MCF 10A (cell line): ENCODE data around the gene STEAP1B. TPM values are rescaled to one million over a fixed set of nuclear protein-coding genes. Genes with fewer than 3 reads are reported as not detected.

Experiments
- BruUV-seq: library from RNA; stranded (reverse); fragments of 400-500 nt; replicated peaks from 2 replicates; lab custom pipeline; 2021; lab: Mats Ljungman, UMichigan
- CTCF ChIA-PET: fragments of 300-600 bp; sonication (Branson Sonifier 250); formaldehyde crosslinking; extraction: SDS; loops from one replicate; lab custom pipeline; 2021; ENCODE audit warnings: antibody characterized with exemption, inconsistent platforms; lab: Yijun Ruan, JAX
- POLR2A ChIA-PET: fragments of 300-600, 350-650 bp; sonication (Branson Sonifier 250); formaldehyde crosslinking; extraction: SDS; loops from one replicate; lab custom pipeline; 2020; ENCODE audit warnings: antibody characterized with exemption, inconsistent platforms; lab: Yijun Ruan, JAX
- DNase-seq: peaks from one replicate; pipeline ENCODE4 v3.0.0-alpha.2; 2018; ENCODE audit not compliant: unreplicated experiment
- H3K27ac Mint-ChIP-seq: one replicate; pipeline ENCODE4 v1.8.0; 2022; ENCODE audit warnings: mild to moderate bottlenecking, low read depth, mixed read lengths; ENCODE audit not compliant: unreplicated experiment
- H3K27me3 Mint-ChIP-seq: one replicate; pipeline ENCODE4 v1.8.0; 2022; ENCODE audit warnings: mixed read lengths; ENCODE audit not compliant: insufficient read depth, unreplicated experiment
- H3K36me3 Mint-ChIP-seq: one replicate; pipeline ENCODE4 v1.8.0; 2022; ENCODE audit warnings: mild to moderate bottlenecking, moderate library complexity, mixed read lengths; ENCODE audit not compliant: insufficient read depth, unreplicated experiment
- H3K4me1 Mint-ChIP-seq: one replicate; pipeline ENCODE4 v1.8.0; 2022; ENCODE audit warnings: mixed read lengths; ENCODE audit not compliant: insufficient read depth, unreplicated experiment
- H3K4me3 Mint-ChIP-seq: one replicate; pipeline ENCODE4 v1.8.0; 2022; ENCODE audit warnings: mild to moderate bottlenecking, moderate library complexity, mixed read lengths; ENCODE audit not compliant: unreplicated experiment
- H3K9me3 Mint-ChIP-seq: one replicate; pipeline ENCODE4 v1.8.0; 2022; ENCODE audit warnings: mixed read lengths; ENCODE audit not compliant: unreplicated experiment
- intact Hi-C: fragments of 100-400 bp; cut with micrococcal nuclease; formaldehyde crosslinking; loops from 2 replicates; pipeline ENCODE4 v1.14.1; 2022
- total RNA-seq: library from RNA; stranded (reverse); gene quantifications from 2 replicates; pipeline ENCODE4 v1.2.3, GENCODE V29; 2022
- TF ChIP-seq, protein P1 (sequence below): fragments of 200-600 bp; IDR thresholded peaks from one replicate; pipeline ENCODE4 v1.8.0; 2022; ENCODE audit warnings: antibody characterized with exemption, mild to moderate bottlenecking; ENCODE audit not compliant: unreplicated experiment

Gene STEAP1B
- total RNA-seq, 1 experiment from 2014 or later, result not detected

GRCh38 chr7:22420973-22421635, 78.9 kb downstream of the STEAP1B start:
- H3K9me3 Mint-ChIP-seq, result no peaks in the 10 kb centered on the region
- POLR2A ChIA-PET, result interaction anchor here (0.6 to 0.7 kb wide), 2 partner anchors 10 to 103 kb away, joined by 3 to 5 read pairs; no protein-coding TSS in a partner anchor

GRCh38 chr7:22420008-22420407, 80.0 kb downstream of the STEAP1B start:
- H3K9me3 Mint-ChIP-seq, result no peaks in the 10 kb centered on the region
- no peaks in the 10 kb centered on the region for H3K27me3 Mint-ChIP-seq
- H3K4me3 Mint-ChIP-seq, result no peak overlapping the region
- H3K36me3 Mint-ChIP-seq, result no peaks in the 10 kb centered on the region
- ChIA-PET POLR2A (no interaction called here), CTCF (interaction anchor here (0.6 kb wide), 1 partner anchor 31 kb away, joined by 3 read pairs; no protein-coding TSS in a partner anchor)
- no peaks in the 10 kb centered on the region for H3K4me1 Mint-ChIP-seq
- no TSS peak for BruUV-seq
- no peak overlapping the region for H3K27ac Mint-ChIP-seq
- DNase-seq, result no peak
- intact Hi-C loops, result no loop called here
- TF ChIP-seq, protein P1, sequence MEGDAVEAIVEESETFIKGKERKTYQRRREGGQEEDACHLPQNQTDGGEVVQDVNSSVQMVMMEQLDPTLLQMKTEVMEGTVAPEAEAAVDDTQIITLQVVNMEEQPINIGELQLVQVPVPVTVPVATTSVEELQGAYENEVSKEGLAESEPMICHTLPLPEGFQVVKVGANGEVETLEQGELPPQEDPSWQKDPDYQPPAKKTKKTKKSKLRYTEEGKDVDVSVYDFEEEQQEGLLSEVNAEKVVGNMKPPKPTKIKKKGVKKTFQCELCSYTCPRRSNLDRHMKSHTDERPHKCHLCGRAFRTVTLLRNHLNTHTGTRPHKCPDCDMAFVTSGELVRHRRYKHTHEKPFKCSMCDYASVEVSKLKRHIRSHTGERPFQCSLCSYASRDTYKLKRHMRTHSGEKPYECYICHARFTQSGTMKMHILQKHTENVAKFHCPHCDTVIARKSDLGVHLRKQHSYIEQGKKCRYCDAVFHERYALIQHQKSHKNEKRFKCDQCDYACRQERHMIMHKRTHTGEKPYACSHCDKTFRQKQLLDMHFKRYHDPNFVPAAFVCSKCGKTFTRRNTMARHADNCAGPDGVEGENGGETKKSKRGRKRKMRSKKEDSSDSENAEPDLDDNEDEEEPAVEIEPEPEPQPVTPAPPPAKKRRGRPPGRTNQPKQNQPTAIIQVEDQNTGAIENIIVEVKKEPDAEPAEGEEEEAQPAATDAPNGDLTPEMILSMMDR, result no peak

More at GRCh38 chr7:22420973-22421635, 78.9 kb downstream of the STEAP1B start:
- no peak overlapping the region for H3K27ac Mint-ChIP-seq
- no TSS peak for BruUV-seq
- CTCF ChIA-PET, result no interaction called here
- H3K27me3 Mint-ChIP-seq, result no peaks in the 10 kb centered on the region
- no peak for DNase-seq
- TF ChIP-seq, protein P1, result no peak
- no peaks in the 10 kb centered on the region for H3K36me3 Mint-ChIP-seq
- H3K4me3 Mint-ChIP-seq, result no peak overlapping the region
- no peaks in the 10 kb centered on the region for H3K4me1 Mint-ChIP-seq
- intact Hi-C loops, result no loop called here

GRCh38 chr7:22419488-22419887, 80.5 kb downstream of the STEAP1B start:
- H3K27me3 Mint-ChIP-seq, result no peaks in the 10 kb centered on the region
- ChIA-PET POLR2A (no interaction called here), CTCF (interaction anchor here (0.6 kb wide), 1 partner anchor 31 kb away, joined by 3 read pairs; no protein-coding TSS in a partner anchor)
- TF ChIP-seq, protein P1, result no peak
- no peaks in the 10 kb centered on the region for H3K4me1 Mint-ChIP-seq
- H3K36me3 Mint-ChIP-seq, result no peaks in the 10 kb centered on the region
- no peaks in the 10 kb centered on the region for H3K9me3 Mint-ChIP-seq
- BruUV-seq, result no TSS peak
- no peak for DNase-seq
- no peak overlapping the region for H3K4me3 Mint-ChIP-seq
- H3K27ac Mint-ChIP-seq, result no peak overlapping the region
- intact Hi-C loops, result no loop called here

DNA sequence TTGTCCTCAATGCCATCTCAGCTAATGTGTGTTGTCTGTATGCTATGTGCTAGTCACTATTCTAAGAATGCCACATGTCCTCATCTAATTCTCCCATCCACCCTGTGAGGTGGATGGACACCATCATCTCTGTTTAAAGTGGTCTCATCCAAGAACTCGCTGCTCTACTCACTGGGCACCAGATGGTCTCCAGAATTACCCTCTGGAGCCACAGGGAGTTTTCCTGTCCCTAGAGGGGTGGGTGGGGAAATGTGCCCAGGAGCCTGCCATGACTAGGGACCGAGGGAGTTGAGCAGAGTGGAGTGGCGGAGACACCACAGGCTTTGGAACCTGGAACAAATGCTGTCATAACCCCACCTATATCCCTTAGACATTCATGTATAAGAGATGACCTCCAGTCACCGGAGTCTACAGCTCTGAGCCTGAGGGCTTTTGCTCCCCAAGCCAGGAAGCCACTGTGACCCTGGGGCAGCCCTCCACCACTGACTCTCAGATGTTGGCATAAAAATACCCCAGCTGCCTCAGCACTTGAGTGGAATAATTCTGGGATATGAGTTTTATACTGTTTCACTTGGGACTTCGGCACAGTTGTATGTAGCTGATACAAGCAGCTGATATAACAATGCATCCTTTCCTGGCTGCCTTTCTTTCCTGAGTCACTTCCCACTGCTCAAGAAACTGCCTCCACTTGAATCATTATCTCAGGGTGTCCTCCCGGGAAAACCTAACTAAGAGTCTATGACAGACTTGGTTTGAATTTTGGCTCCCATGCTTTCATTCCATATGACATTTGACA, 81.5 kb downstream of the STEAP1B start:
- CTCF ChIA-PET, result no interaction called here
- Mint-ChIP-seq H3K27me3 (no peaks in the 10 kb centered on the region), H3K36me3 (no peaks in the 10 kb centered on the region), H3K27ac (no peak overlapping the region), H3K4me3 (no peak overlapping the region), H3K9me3 (no peaks in the 10 kb centered on the region), H3K4me1 (no peaks in the 10 kb centered on the region)
- no peak for DNase-seq
- POLR2A ChIA-PET, result interaction anchor here (0.6 kb wide), 1 partner anchor 61 kb away, joined by 3 read pairs; no protein-coding TSS in a partner anchor
- no TSS peak for BruUV-seq
- intact Hi-C loops, result no loop called here
- TF ChIP-seq, protein P1, result no peak
